Stomach smooth muscle (tissue), 2 donors: Measurements from ENCODE around the gene CDK3.
"Not testable (repeated sequence)": the region's sequence is repeated elsewhere in the genome, so short reads cannot be mapped to it uniquely, and the experiment has no call there.

Experiments used
- H3K27ac ChIP-seq: one replicate; pipeline ENCODE4 v1.7.0; 2013; ENCODE audit warnings: mild to moderate bottlenecking, low read length, inconsistent platforms
- H3K27me3 ChIP-seq, 2 donors: one replicate each; pipeline ENCODE4 v1.7.0; 2013; ENCODE audit warnings: low read length in 2 of 2; ENCODE audit not compliant: insufficient read depth in 2 of 2, control insufficient read depth in 1 of 2
- H3K36me3 ChIP-seq, 2 donors: one replicate each; pipeline ENCODE4 v1.7.0; 2013; ENCODE audit warnings: low read length in 2 of 2; ENCODE audit not compliant: control insufficient read depth in 2 of 2, insufficient read depth in 2 of 2
- H3K4me1 ChIP-seq: one replicate; pipeline ENCODE4 v1.7.0; 2013; ENCODE audit warnings: low read length; ENCODE audit not compliant: control insufficient read depth, insufficient read depth
- H3K4me3 ChIP-seq, 2 donors: one replicate each; pipeline ENCODE4 v1.7.0; 2013; ENCODE audit warnings: low read length in 2 of 2
- H3K9ac ChIP-seq, 2 donors: one replicate each; pipeline ENCODE4 v1.7.0; 2013; ENCODE audit warnings: low read length in 2 of 2, mild to moderate bottlenecking in 1 of 2
- H3K9me3 ChIP-seq, 2 donors: one replicate each; pipeline ENCODE4 v1.7.0; 2013; ENCODE audit warnings: low read length in 2 of 2; ENCODE audit not compliant: control insufficient read depth in 2 of 2
- donor health status: healthy.
- donor health status: Pancreatic carcinoma.

The CDK3 gene

GRCh38 chr17:76000755-76001521 lies at the start of gene CDK3:
CDK3 (plus strand) TSS chr17:76000855; CDS start chr17:76001426, 571 bp downstream.
- Histone ChIP-seq H3K9me3 (no peaks in the 10 kb centered on the region), H3K4me3 (no peak within 1 kb of the TSS), H3K36me3 (peaks cover 0 to 4% of the 10 kb centered on the region in 2 donors), H3K27me3 (no peaks in the 10 kb centered on the region), H3K9ac (no peak within 1 kb of the TSS), H3K4me1 (peaks cover 2% of the 10 kb centered on the region), H3K27ac (no peak within 1 kb of the TSS)

- H3K27ac ChIP-seq: no peak overlapping the region
- H3K36me3 ChIP-seq: peaks cover 54 to 59% of the 10 kb centered on the region in 2 donors
- H3K9me3 ChIP-seq: no peaks in the 10 kb centered on the region
- H3K4me1 ChIP-seq: no peaks in the 10 kb centered on the region
- H3K9ac ChIP-seq: no peak overlapping the region
- no peak overlapping the region for H3K4me3 ChIP-seq
- no peaks in the 10 kb centered on the region for H3K27me3 ChIP-seq
Observed at GRCh38 chr17:75950855-75951554, 49.6 kb upstream of the CDK3 start.

DNA sequence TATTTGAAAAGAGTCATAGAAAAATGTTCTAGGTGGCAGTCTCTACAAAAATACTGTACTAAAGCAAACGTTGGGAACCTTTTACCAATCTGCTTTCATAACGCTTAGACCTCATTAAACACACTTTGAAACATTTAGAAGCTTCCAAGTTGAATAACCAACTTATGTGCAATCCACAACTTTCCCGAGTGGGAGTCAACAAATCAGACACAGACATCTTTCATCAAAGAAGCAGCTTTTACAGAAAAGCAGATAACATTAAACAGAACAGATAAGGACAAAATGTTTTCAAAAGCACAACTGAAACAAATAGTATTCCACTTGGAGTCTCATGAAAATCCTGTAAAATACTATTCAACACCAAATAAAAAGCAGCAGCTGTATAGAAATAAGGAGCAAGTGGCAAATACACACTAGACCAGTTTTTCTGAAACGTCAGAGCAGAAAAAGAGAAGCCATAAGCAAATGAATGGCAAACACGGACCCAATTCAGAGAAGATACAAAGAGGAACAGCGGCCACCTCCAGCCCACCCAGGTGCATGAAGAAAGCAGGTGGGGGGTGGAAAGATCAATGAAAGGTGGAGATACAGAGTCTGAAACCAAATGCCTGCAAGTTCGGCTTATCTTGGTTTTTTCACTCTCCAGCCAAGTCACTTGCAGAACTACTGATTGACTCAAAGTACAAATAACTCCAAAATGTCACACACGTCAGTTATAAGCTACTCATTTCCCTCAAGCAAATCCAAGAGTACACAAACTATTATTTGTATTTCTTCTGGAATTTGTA lies 41.4 kb upstream of the CDK3 start:
- peaks cover 11% of the 10 kb centered on the region in 2 donors for H3K36me3 ChIP-seq
- H3K27ac ChIP-seq: no peak overlapping the region
- no peak overlapping the region for H3K9ac ChIP-seq
- H3K4me1 ChIP-seq: no peaks in the 10 kb centered on the region
- H3K9me3 ChIP-seq: no peaks in the 10 kb centered on the region
- H3K4me3 ChIP-seq: no peak overlapping the region
- H3K27me3 ChIP-seq: no peaks in the 10 kb centered on the region

- Histone ChIP-seq H3K27me3 (no peaks in the 10 kb centered on the region), H3K36me3 (peaks cover 9% of the 10 kb centered on the region in 2 donors), H3K9ac (no peak overlapping the region), H3K4me1 (no peaks in the 10 kb centered on the region), H3K27ac (no peak overlapping the region), H3K4me3 (no peak overlapping the region), H3K9me3 (no peaks in the 10 kb centered on the region)
Observed at GRCh38 chr17:75959839-75960511, 40.7 kb upstream of the CDK3 start.

DNA sequence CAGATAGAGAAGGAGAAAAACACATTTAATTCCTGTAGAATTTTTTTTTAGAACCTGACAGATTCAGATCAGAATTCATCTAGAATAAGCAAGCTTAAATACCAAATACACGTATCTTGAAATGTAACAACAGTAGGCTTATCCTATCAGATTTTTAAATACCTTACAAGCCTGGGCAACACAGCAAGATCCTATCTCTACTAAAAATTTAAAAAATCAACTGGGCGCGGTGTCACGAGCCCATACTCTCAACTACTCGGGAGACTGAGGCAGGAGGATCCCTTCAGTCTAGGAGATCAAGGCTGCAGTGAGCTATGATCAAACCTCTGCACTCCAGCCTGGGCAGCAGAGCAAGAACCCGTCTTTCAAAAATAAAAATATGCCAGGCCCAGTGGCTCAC lies 35.2 kb upstream of the CDK3 start:
- no peaks in the 10 kb centered on the region for H3K4me1 ChIP-seq

DNA sequence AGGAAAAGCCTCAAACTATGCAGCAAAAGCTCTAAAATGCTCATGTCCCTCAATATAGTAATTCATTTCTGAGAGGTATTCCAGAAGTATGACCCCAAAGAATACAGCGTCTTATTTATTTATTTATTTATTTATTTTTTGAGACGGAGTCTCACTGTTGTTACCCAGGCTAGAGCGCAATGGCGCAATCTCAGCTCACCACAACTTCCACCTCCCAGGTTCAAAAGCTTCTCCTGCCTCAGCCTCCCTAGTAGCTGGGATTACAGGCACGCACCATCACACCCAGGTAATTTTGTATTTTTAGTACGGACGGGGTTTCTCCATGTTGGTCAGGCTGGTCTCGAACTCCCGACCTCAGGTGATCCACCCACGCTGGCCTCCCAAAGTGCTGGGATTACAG lies 31.6 kb upstream of the CDK3 start:
- not testable (repeated sequence) for H3K27ac ChIP-seq, H3K4me3 ChIP-seq, H3K9ac ChIP-seq, H3K27me3 ChIP-seq, H3K36me3 ChIP-seq, H3K4me1 ChIP-seq, H3K9me3 ChIP-seq

More for the DNA sequence above, 35.2 kb upstream of the CDK3 start:
- H3K36me3 ChIP-seq: peaks cover 2 to 3% of the 10 kb centered on the region in 2 donors
- H3K9ac ChIP-seq: no peak overlapping the region
- H3K27me3 ChIP-seq: no peaks in the 10 kb centered on the region
- H3K27ac ChIP-seq: no peak overlapping the region
- no peaks in the 10 kb centered on the region for H3K9me3 ChIP-seq
- no peak overlapping the region for H3K4me3 ChIP-seq

DNA sequence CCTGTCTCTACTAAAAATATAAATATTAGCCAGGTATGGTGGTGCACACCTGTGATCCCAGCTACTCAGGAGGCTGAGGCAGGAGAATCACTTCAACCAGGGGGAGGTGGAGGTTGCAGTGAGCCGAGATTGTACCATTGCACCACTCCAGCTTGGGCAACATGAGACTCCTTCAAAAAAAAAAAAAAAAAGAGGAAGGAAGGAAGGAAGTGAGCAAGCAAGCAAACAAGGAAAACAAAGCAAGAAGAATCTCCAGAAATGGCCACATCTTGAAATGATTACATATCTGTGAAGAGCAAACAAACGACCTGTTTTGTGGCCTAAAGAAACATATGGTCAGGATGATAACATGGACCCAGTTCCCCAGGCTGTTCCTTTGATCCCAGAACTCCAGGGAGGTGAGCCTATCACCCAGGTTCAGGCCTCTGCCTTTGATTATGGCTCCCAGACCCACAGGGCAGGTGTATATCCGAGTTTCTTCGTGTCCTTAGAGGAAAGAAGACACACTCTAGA lies 30.6 kb upstream of the CDK3 start:
- no peak overlapping the region for H3K9ac ChIP-seq
- no peaks in the 10 kb centered on the region for H3K4me1 ChIP-seq
- no peak overlapping the region for H3K27ac ChIP-seq
- H3K27me3 ChIP-seq: no peaks in the 10 kb centered on the region
- H3K36me3 ChIP-seq: peaks cover 3 to 6% of the 10 kb centered on the region in 2 donors
- H3K9me3 ChIP-seq: no peaks in the 10 kb centered on the region
- H3K4me3 ChIP-seq: no peak overlapping the region

GRCh38 chr17:75970626-75971025 lies 30.0 kb upstream of the CDK3 start:
- H3K9ac ChIP-seq: no peak overlapping the region
- no peak overlapping the region for H3K4me3 ChIP-seq
- H3K27ac ChIP-seq: no peak overlapping the region
- no peaks in the 10 kb centered on the region for H3K27me3 ChIP-seq
- no peaks in the 10 kb centered on the region for H3K4me1 ChIP-seq
- H3K36me3 ChIP-seq: peaks cover 3 to 6% of the 10 kb centered on the region in 2 donors
- H3K9me3 ChIP-seq: no peaks in the 10 kb centered on the region

DNA sequence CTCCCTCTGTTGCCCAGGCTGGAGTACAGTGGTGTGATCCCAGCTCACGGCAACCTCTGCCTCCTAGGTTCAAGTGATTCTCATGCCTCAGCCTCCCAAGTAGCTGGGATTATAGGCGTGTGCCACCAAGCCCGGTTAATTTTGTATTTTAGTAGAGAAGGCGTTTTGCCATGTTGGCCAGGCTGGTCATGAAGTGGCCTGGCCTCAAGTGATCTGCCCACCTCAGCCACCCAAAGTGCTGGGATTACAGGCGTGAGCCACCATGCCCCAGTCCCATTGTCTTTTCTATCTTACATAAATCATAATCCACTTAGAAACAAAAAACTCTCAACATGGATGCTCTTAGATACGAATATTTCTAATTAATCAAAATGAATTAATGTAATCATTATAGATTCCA lies 25.5 kb upstream of the CDK3 start:
- not testable (repeated sequence) for H3K27me3 ChIP-seq, H3K9ac ChIP-seq, H3K27ac ChIP-seq, H3K9me3 ChIP-seq, H3K4me3 ChIP-seq, H3K36me3 ChIP-seq
- peaks cover 13% of the 10 kb centered on the region for H3K4me1 ChIP-seq

DNA sequence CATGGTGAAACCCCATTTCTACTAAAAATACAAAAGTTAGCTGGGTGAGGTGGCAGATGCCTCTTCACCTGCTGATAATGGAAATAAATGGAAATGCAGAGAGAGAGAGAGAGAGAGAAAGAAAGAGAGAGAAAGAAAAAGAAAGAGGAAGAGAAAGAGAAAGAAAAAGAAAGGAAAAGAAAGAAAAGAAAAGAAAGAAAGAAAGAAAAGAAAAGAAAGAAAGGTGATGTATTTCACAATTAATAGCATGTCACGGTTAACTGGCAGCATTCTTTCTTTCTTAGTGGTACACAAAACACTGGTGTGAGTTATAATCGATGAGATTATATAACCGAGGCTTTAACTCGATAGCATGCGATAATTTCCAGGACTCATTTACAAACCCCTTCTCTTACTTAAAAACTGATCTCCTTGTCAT lies 24.9 kb upstream of the CDK3 start:
- H3K4me1 ChIP-seq: peaks cover 14% of the 10 kb centered on the region

More for the DNA sequence above, 24.9 kb upstream of the CDK3 start:
- peaks cover 0 to 4% of the 10 kb centered on the region in 2 donors for H3K36me3 ChIP-seq
- H3K27me3 ChIP-seq: no peaks in the 10 kb centered on the region
- no peak overlapping the region for H3K9ac ChIP-seq
- no peak overlapping the region for H3K4me3 ChIP-seq
- no peaks in the 10 kb centered on the region for H3K9me3 ChIP-seq
- H3K27ac ChIP-seq: no peak overlapping the region
